Testis (tissue), 2 donors: Measurements from ENCODE around the gene POLR2A.

Source experiments
- CTCF ChIP-seq, 3 experiments: fragments of 450-650 bp in 2 of 3; fragments of 200-600 bp in 1 of 3; sonication (generic) in 1 of 3; IDR thresholded peaks; one replicate each; pipeline ENCODE4 v1.5.1; 2016 to 2019; ENCODE audit warnings: antibody characterized with exemption in 3 of 3, mild to moderate bottlenecking in 2 of 3, moderate library complexity in 1 of 3
- POLR2A ChIP-seq: fragments of 450-650 bp; IDR thresholded peaks from one replicate; pipeline ENCODE4 v1.6.1; 2017; ENCODE audit warnings: antibody characterized with exemption, mild to moderate bottlenecking, moderate library complexity

GRCh38 chr17:7466639-7467341 is 17.4 kb upstream of the POLR2A start:
- TF ChIP-seq CTCF (IDR thresholded peaks at IDR 0.05) (no peak), POLR2A (no peak)
